Smooth muscle cell (in vitro differentiated cells): ENCODE results near the gene SFXN3. TPM values are rescaled to one million over a fixed set of nuclear protein-coding genes. Genes with fewer than 3 reads are reported as not detected.

Experiments used
- DNase-seq: peaks from one replicate; lab custom pipeline; 2025; ENCODE audit not compliant: unreplicated experiment; lab: John Stamatoyannopoulos, UW
- H2AFZ ChIP-seq: fragments of 200-600 bp; sonication (generic); 2 replicates; pipeline ENCODE4 v1.6.0; 2016; ENCODE audit warnings: antibody characterized with exemption, low read depth, mild to moderate bottlenecking
- H3F3A ChIP-seq: fragments of 200-600 bp; sonication (generic); 2 replicates; pipeline ENCODE4 v1.6.0; 2017; ENCODE audit warnings: antibody characterized with exemption, low read depth
- H3K27ac ChIP-seq: fragments of 200-600 bp; sonication (generic); 2 replicates; pipeline ENCODE4 v1.5.1; 2016; ENCODE audit warnings: low read depth, mild to moderate bottlenecking
- H3K27me3 ChIP-seq: fragments of 200-600 bp; sonication (generic); 2 replicates; pipeline ENCODE4 v1.6.1; 2016; ENCODE audit warnings: low read depth, mild to moderate bottlenecking
- H3K36me3 ChIP-seq: fragments of 200-600 bp; sonication (generic); 2 replicates; pipeline ENCODE4 v1.5.1; 2016; ENCODE audit warnings: low read depth
- H3K4me1 ChIP-seq: fragments of 200-600 bp; sonication (generic); 2 replicates; pipeline ENCODE4 v1.5.1; 2016; ENCODE audit warnings: low read depth
- H3K4me2 ChIP-seq: fragments of 200-600 bp; sonication (generic); 2 replicates; pipeline ENCODE4 v1.6.0; 2016; ENCODE audit warnings: mild to moderate bottlenecking
- H3K4me3 ChIP-seq: fragments of 200-600 bp; sonication (generic); 2 replicates; pipeline ENCODE4 v1.5.1; 2016; ENCODE audit warnings: mild to moderate bottlenecking
- H3K79me2 ChIP-seq: fragments of 200-600 bp; sonication (generic); 2 replicates; pipeline ENCODE4 v1.6.0; 2016; ENCODE audit warnings: low read depth, mild to moderate bottlenecking
- H3K9ac ChIP-seq: fragments of 200-600 bp; sonication (generic); 2 replicates; pipeline ENCODE4 v1.6.0; 2016; ENCODE audit warnings: low read depth
- H3K9me3 ChIP-seq: fragments of 200-600 bp; sonication (generic); replicated peaks from 2 replicates; pipeline ENCODE4 v1.5.1; 2016; ENCODE audit warnings: low read depth
- H4K20me1 ChIP-seq: fragments of 200-600 bp; sonication (generic); 2 replicates; pipeline ENCODE4 v1.6.0; 2016; ENCODE audit warnings: low read depth
- WGBS: methylation state at CpG from one replicate; pipeline ENCODE4 v1.1.7; 2016; ENCODE audit warnings: low lambda C conversion rate; 5-methylcytosine and 5-hydroxymethylcytosine counted together
- polyA plus RNA-seq: library from polyadenylated mRNA; unstranded; fragments of >200 nt; fragmentation: Nextera tagmentation; extraction: Ambion mirVana; gene quantifications from 2 replicates; pipeline ENCODE4 v1.2.1, GENCODE V29; 2016
- total RNA-seq: library from RNA; depleted of rRNA; stranded (reverse); fragments of >200 nt; gene quantifications from 2 replicates; pipeline ENCODE4 v1.2.3, GENCODE V29; 2014
- TF ChIP-seq, protein P1 (sequence below): fragments of 200-600 bp; sonication (generic); IDR thresholded peaks from 2 replicates; pipeline ENCODE4 v1.5.1; 2017; ENCODE audit warnings: borderline replicate concordance, mild to moderate bottlenecking, antibody characterized with exemption; ENCODE audit not compliant: insufficient read depth, poor library complexity, severe bottlenecking

SFXN3 gene
- total and polyA plus RNA-seq, 2 experiments from 2014 or later, result 79.1 to 92.1 TPM

- H4K20me1 ChIP-seq, result peaks cover 30% of the 10 kb centered on the region
- no peak overlapping the region for H2AFZ ChIP-seq
- no peaks in the 10 kb centered on the region for H3F3A ChIP-seq
- no peak overlapping the region for H3K4me2 ChIP-seq
- TF ChIP-seq, protein P1, sequence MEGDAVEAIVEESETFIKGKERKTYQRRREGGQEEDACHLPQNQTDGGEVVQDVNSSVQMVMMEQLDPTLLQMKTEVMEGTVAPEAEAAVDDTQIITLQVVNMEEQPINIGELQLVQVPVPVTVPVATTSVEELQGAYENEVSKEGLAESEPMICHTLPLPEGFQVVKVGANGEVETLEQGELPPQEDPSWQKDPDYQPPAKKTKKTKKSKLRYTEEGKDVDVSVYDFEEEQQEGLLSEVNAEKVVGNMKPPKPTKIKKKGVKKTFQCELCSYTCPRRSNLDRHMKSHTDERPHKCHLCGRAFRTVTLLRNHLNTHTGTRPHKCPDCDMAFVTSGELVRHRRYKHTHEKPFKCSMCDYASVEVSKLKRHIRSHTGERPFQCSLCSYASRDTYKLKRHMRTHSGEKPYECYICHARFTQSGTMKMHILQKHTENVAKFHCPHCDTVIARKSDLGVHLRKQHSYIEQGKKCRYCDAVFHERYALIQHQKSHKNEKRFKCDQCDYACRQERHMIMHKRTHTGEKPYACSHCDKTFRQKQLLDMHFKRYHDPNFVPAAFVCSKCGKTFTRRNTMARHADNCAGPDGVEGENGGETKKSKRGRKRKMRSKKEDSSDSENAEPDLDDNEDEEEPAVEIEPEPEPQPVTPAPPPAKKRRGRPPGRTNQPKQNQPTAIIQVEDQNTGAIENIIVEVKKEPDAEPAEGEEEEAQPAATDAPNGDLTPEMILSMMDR, result no peak
- no peaks in the 10 kb centered on the region for H3K79me2 ChIP-seq
- no peaks in the 10 kb centered on the region for H3K9me3 ChIP-seq
- H3K4me3 ChIP-seq, result no peak overlapping the region
- H3K9ac ChIP-seq, result no peak overlapping the region
- 97% methylated on average over 6 of the region's 6 CpGs for WGBS
- H3K27me3 ChIP-seq, result no peaks in the 10 kb centered on the region
- H3K4me1 ChIP-seq, result no peaks in the 10 kb centered on the region
- no peak for DNase-seq
- no peak overlapping the region for H3K27ac ChIP-seq
- H3K36me3 ChIP-seq, result no peaks in the 10 kb centered on the region
Measured at GRCh38 chr10:101008823-101009423, 22.1 kb upstream of the SFXN3 start.

GRCh38 chr10:101010329-101010728, 20.7 kb upstream of the SFXN3 start:
- Histone ChIP-seq H4K20me1 (peaks cover 17% of the 10 kb centered on the region), H2AFZ (no peak overlapping the region), H3K4me3 (no peak overlapping the region), H3K4me2 (no peak overlapping the region), H3K27ac (no peak overlapping the region), H3K9ac (no peak overlapping the region), H3K27me3 (no peaks in the 10 kb centered on the region), H3K4me1 (no peaks in the 10 kb centered on the region), H3K9me3 (no peaks in the 10 kb centered on the region), H3K36me3 (no peaks in the 10 kb centered on the region), H3F3A (no peaks in the 10 kb centered on the region), H3K79me2 (no peaks in the 10 kb centered on the region)
- 98% methylated on average over 15 of the region's 22 CpGs for WGBS
- TF ChIP-seq, protein P1, result no peak
- no peak for DNase-seq

- Histone ChIP-seq H3K27me3 (peaks cover 6% of the 10 kb centered on the region), H3K9me3 (no peaks in the 10 kb centered on the region), H3F3A (no peaks in the 10 kb centered on the region), H3K36me3 (no peaks in the 10 kb centered on the region), H2AFZ (no peak overlapping the region), H3K79me2 (no peaks in the 10 kb centered on the region), H3K9ac (no peak overlapping the region), H3K4me2 (no peak overlapping the region), H4K20me1 (peaks cover 7% of the 10 kb centered on the region), H3K4me3 (no peak overlapping the region), H3K27ac (no peak overlapping the region), H3K4me1 (no peaks in the 10 kb centered on the region)
- WGBS, result 62% methylated on average over 11 of the region's 22 CpGs
- TF ChIP-seq, protein P1, result no peak
- no peak for DNase-seq
Measured at GRCh38 chr10:101011517-101012423, 19.3 kb upstream of the SFXN3 start.
